Naive thymus-derived CD4-positive, alpha-beta T cell (primary cell): ENCODE data around the gene ABRAXAS1. TPM values are rescaled to one million over a fixed set of nuclear protein-coding genes. Genes with fewer than 3 reads are reported as not detected.

Source experiments
- ATAC-seq: fragments of 150-1000 bp; cut with Tn5 transposase; 2 replicates; pipeline ENCODE4 v1.10.0; 2021; ENCODE audit warnings: mild to moderate bottlenecking, moderate library complexity
- CTCF ChIA-PET: fragments of 350-600 bp; sonication (Branson Sonifier 250); formaldehyde crosslinking; loops from one replicate; lab custom pipeline; 2021; ENCODE audit warnings: antibody characterized with exemption; lab: Charles Lee
- POLR2A ChIA-PET: fragments of 350-600 bp; sonication (Branson Sonifier 250); formaldehyde crosslinking; loops from one replicate; lab custom pipeline; 2021; ENCODE audit warnings: antibody characterized with exemption, inconsistent platforms; lab: Charles Lee
- DNase-seq, 9 donors: peaks; one replicate each; pipeline versions ENCODE4 v3.0.0 to v3.0.0-alpha.2; 2020 to 2022; ENCODE audit warnings: mixed read lengths in 1 of 9
- H3K27ac ChIP-seq: one replicate; pipeline ENCODE4 v1.7.0; 2013; ENCODE audit warnings: mild to moderate bottlenecking, low read depth, low read length, moderate library complexity
- H3K27me3 ChIP-seq, 2 donors: one replicate each; pipeline ENCODE4 v1.7.0; 2013; ENCODE audit warnings: low read length in 2 of 2, mild to moderate bottlenecking in 2 of 2, moderate library complexity in 2 of 2; ENCODE audit not compliant: control insufficient read depth in 2 of 2, insufficient read depth in 2 of 2
- H3K36me3 ChIP-seq, 3 experiments: 1 replicate in 2 of 3; 2 replicates in 1 of 3; pipeline ENCODE4 v1.7.0; 2013; ENCODE audit warnings: low read length in 3 of 3, mild to moderate bottlenecking in 3 of 3, moderate library complexity in 1 of 3; ENCODE audit not compliant: insufficient read depth in 3 of 3, control insufficient read depth in 2 of 3
- H3K4me1 ChIP-seq, 2 donors: one replicate each; pipeline ENCODE4 v1.7.0; 2013; ENCODE audit warnings: low read length in 2 of 2, mild to moderate bottlenecking in 2 of 2, moderate library complexity in 1 of 2; ENCODE audit not compliant: control insufficient read depth in 2 of 2, insufficient read depth in 2 of 2
- H3K4me3 ChIP-seq: 2 replicates; pipeline ENCODE4 v1.7.0; 2013; ENCODE audit warnings: mild to moderate bottlenecking, low read length
- H3K9me3 ChIP-seq, 3 experiments: 1 replicate in 2 of 3; 2 replicates in 1 of 3; pipeline ENCODE4 v1.7.0; 2013; ENCODE audit warnings: low read length in 3 of 3; ENCODE audit not compliant: control insufficient read depth in 2 of 3
- H3K27ac Mint-ChIP-seq, 9 donors: one replicate each; pipeline ENCODE4 v1.8.0; 2020 to 2022; ENCODE audit warnings: mixed read lengths in 9 of 9, mild to moderate bottlenecking in 8 of 9, moderate library complexity in 5 of 9, inconsistent platforms in 2 of 9
- H3K27me3 Mint-ChIP-seq, 5 donors: one replicate each; pipeline ENCODE4 v1.8.0; 2021 to 2022; ENCODE audit warnings: mixed read lengths in 5 of 5, mild to moderate bottlenecking in 1 of 5
- H3K36me3 Mint-ChIP-seq, 5 donors: one replicate each; pipeline ENCODE4 v1.8.0; 2020 to 2022; ENCODE audit warnings: mixed read lengths in 5 of 5, mild to moderate bottlenecking in 3 of 5, inconsistent platforms in 1 of 5
- H3K4me1 Mint-ChIP-seq, 7 donors: one replicate each; pipeline ENCODE4 v1.8.0; 2020 to 2022; ENCODE audit warnings: mixed read lengths in 7 of 7, mild to moderate bottlenecking in 3 of 7, inconsistent platforms in 1 of 7
- H3K4me3 Mint-ChIP-seq, 10 donors: one replicate each; pipeline ENCODE4 v1.8.0; 2020 to 2022; ENCODE audit warnings: mild to moderate bottlenecking in 10 of 10, mixed read lengths in 10 of 10, moderate library complexity in 6 of 10, inconsistent platforms in 2 of 10
- H3K9me3 Mint-ChIP-seq, 11 donors: one replicate each; pipeline ENCODE4 v1.8.0; 2020 to 2022; ENCODE audit warnings: mixed read lengths in 11 of 11, mild to moderate bottlenecking in 4 of 11, inconsistent platforms in 1 of 11, moderate library complexity in 1 of 11
- intact Hi-C, 2 donors: fragments of 100-400 bp; cut with micrococcal nuclease; formaldehyde crosslinking; loops; one replicate each; pipeline ENCODE4 v1.15.1; 2023
- polyA plus RNA-seq, 2 donors: library from polyadenylated mRNA; unstranded; fragments of 300-500 nt; fragmentation: Illumina TruSeq; gene quantifications; one replicate each; pipeline ENCODE4 v1.2.3, GENCODE V29; 2021
- total RNA-seq, 6 experiments: library from RNA in 5 of 6; stranded (reverse) in 5 of 6; gene quantifications; 1 replicate in 5 of 6; 2 replicates in 1 of 6; pipeline ENCODE4 v1.2.3 and lab custom pipeline; 2021 to 2026

Gene ABRAXAS1
- total RNA-seq, result 10 to 100 TPM; 13.9 to 47.6 (median 24.9) TPM
- polyA plus RNA-seq, result 10 to 100 TPM; 15.4 to 19.2 TPM
- 31.9 reads per million, percentile 61 among the genes with 10 or more reads in this experiment for total RNA-seq (lab: John Stamatoyannopoulos, UW)

GRCh38 chr4:83484500-83485461 lies at the start of gene ABRAXAS1:
Gene ABRAXAS1 (minus strand): TSS chr4:83485100. CDS start chr4:83485072, 28 bp downstream.
- ChIA-PET CTCF (interaction anchor here (0.6 to 0.7 kb wide), 3 partner anchors 27 to 1858 kb away, joined by 3 to 4 read pairs (median 3); no protein-coding TSS in a partner anchor), POLR2A (interaction anchor here (0.7 to 3.5 kb wide), 12 partner anchors 10 to 1055 kb away, joined by 3 to 46 read pairs (median 8); partner anchors contain the start of genes COPS4, GPAT3, HELQ and HNRNPDL)
- H3K9me3 ChIP-seq, result no peaks in the 10 kb centered on the region
- peak within 1 kb of the TSS; percentile 93 for H3K4me3 ChIP-seq
- peaks cover 0 to 2% (median 0%) of the 10 kb centered on the region in 11 donors for H3K9me3 Mint-ChIP-seq
- peaks cover 0 to 5% (median 0%) of the 10 kb centered on the region in 5 donors for H3K36me3 Mint-ChIP-seq
- H3K4me1 Mint-ChIP-seq, result peaks cover 15 to 49% (median 36%) of the 10 kb centered on the region in 7 donors
- peak within 1 kb of the TSS; percentile 86 for H3K27ac ChIP-seq
- H3K27ac Mint-ChIP-seq, result peak within 1 kb of the TSS; percentile 93 to 99 (median 98)
- peaks cover 4 to 11% of the 10 kb centered on the region in 2 donors for H3K4me1 ChIP-seq
- peaks cover 0 to 9% (median 0%) of the 10 kb centered on the region in 3 experiments for H3K36me3 ChIP-seq
- peak; percentile 98 for ATAC-seq
- peak; percentile 91 to 97 (median 96) for DNase-seq
- no peaks in the 10 kb centered on the region for H3K27me3 ChIP-seq
- intact Hi-C loops, result loop anchor here (1.0 to 10.0 kb wide), 18 partner anchors 20 to 1992 kb away; partner anchors contain the start of genes CDS1 (in 2 of the 2), COQ2 (in 2 of the 2), HELQ (in 2 of the 2) and COPS4 (in 1 of the 2)
- H3K4me3 Mint-ChIP-seq, result peak within 1 kb of the TSS; percentile 92 to 99 (median 98)
- peaks cover 0 to under 1% (median 0%) of the 10 kb centered on the region in 5 donors for H3K27me3 Mint-ChIP-seq

GRCh38 chr4:83527671-83528070 lies 42.8 kb upstream of the ABRAXAS1 start:
- Histone ChIP-seq H3K4me1 (no peaks in the 10 kb centered on the region), H3K36me3 (no peaks in the 10 kb centered on the region), H3K27ac (no peak overlapping the region), H3K9me3 (no peaks in the 10 kb centered on the region), H3K27me3 (no peaks in the 10 kb centered on the region), H3K4me3 (no peak overlapping the region)
- H3K27ac Mint-ChIP-seq, result no peak overlapping the region
- H3K4me3 Mint-ChIP-seq, result no peak overlapping the region
- DNase-seq, result no peak
- ChIA-PET CTCF (interaction anchor here (1.0 kb wide), 1 partner anchor 15 kb away, joined by 3 read pairs; no protein-coding TSS in a partner anchor), POLR2A (interaction anchor here (0.6 kb wide), 1 partner anchor 1150 kb away, joined by 3 read pairs; no protein-coding TSS in a partner anchor)
- no peaks in the 10 kb centered on the region for H3K36me3 Mint-ChIP-seq
- peaks cover 0 to 6% (median 0%) of the 10 kb centered on the region in 11 donors for H3K9me3 Mint-ChIP-seq
- H3K4me1 Mint-ChIP-seq, result peaks cover 0 to 2% (median 0%) of the 10 kb centered on the region in 7 donors
- peaks cover 10 to 30% (median 21%) of the 10 kb centered on the region in 5 donors for H3K27me3 Mint-ChIP-seq
- no peak for ATAC-seq
- intact Hi-C loops, result loop anchor here in 1 of 2 donors (2.0 kb wide), 1 partner anchor 17 kb away; no protein-coding TSS in a partner anchor

- intact Hi-C loops, result no loop called here
- no peak overlapping the region for H3K4me3 Mint-ChIP-seq
- ChIA-PET POLR2A (no interaction called here), CTCF (no interaction called here)
- no peak overlapping the region for H3K27ac Mint-ChIP-seq
- no peaks in the 10 kb centered on the region for H3K36me3 Mint-ChIP-seq
- H3K27me3 Mint-ChIP-seq, result peaks cover 4 to 22% (median 10%) of the 10 kb centered on the region in 5 donors
- H3K27me3 ChIP-seq, result no peaks in the 10 kb centered on the region
- H3K36me3 ChIP-seq, result no peaks in the 10 kb centered on the region
- ATAC-seq (no peak), DNase-seq (no peak)
- peaks cover 0 to 5% (median 0%) of the 10 kb centered on the region in 11 donors for H3K9me3 Mint-ChIP-seq
- no peak overlapping the region for H3K27ac ChIP-seq
- H3K9me3 ChIP-seq, result no peaks in the 10 kb centered on the region
- no peaks in the 10 kb centered on the region for H3K4me1 ChIP-seq
- H3K4me3 ChIP-seq, result no peak overlapping the region
- peaks cover 0 to 2% (median 0%) of the 10 kb centered on the region in 7 donors for H3K4me1 Mint-ChIP-seq
Observed at GRCh38 chr4:83522239-83522638, 37.3 kb upstream of the ABRAXAS1 start.

- Histone ChIP-seq H3K4me3 (no peak overlapping the region), H3K9me3 (no peaks in the 10 kb centered on the region), H3K36me3 (no peaks in the 10 kb centered on the region), H3K4me1 (no peaks in the 10 kb centered on the region), H3K27ac (no peak overlapping the region), H3K27me3 (no peaks in the 10 kb centered on the region)
- intact Hi-C loops, result no loop called here
- no peak overlapping the region for H3K27ac Mint-ChIP-seq
- no peaks in the 10 kb centered on the region for H3K4me1 Mint-ChIP-seq
- H3K4me3 Mint-ChIP-seq, result no peak overlapping the region
- ATAC-seq (no peak), DNase-seq (no peak)
- POLR2A ChIA-PET, result no interaction called here
- peaks cover 0 to 4% (median 0%) of the 10 kb centered on the region in 11 donors for H3K9me3 Mint-ChIP-seq
- H3K36me3 Mint-ChIP-seq, result no peaks in the 10 kb centered on the region
- CTCF ChIA-PET, result no interaction called here
- H3K27me3 Mint-ChIP-seq, result peaks cover 0 to 9% (median 0%) of the 10 kb centered on the region in 5 donors
Observed at GRCh38 chr4:83516042-83516772, 31.3 kb upstream of the ABRAXAS1 start.

- H3K9me3 Mint-ChIP-seq, result peaks cover 0 to 1% (median 0%) of the 10 kb centered on the region in 11 donors
- no peak overlapping the region for H3K27ac ChIP-seq
- peak overlapping the region in 1 of 9 donors; percentile 20 for H3K27ac Mint-ChIP-seq
- no peaks in the 10 kb centered on the region for H3K27me3 ChIP-seq
- peaks cover 0 to under 1% (median 0%) of the 10 kb centered on the region in 5 donors for H3K36me3 Mint-ChIP-seq
- DNase-seq (no peak), ATAC-seq (no peak)
- no peak overlapping the region for H3K4me3 Mint-ChIP-seq
- H3K9me3 ChIP-seq, result no peaks in the 10 kb centered on the region
- ChIA-PET CTCF (interaction anchor here (0.7 to 0.8 kb wide), 3 partner anchors 24 to 131 kb away, joined by 3 to 4 read pairs (median 3); no protein-coding TSS in a partner anchor), POLR2A (no interaction called here)
- H3K4me1 Mint-ChIP-seq, result peaks cover 0 to 7% (median 2%) of the 10 kb centered on the region in 7 donors
- H3K4me3 ChIP-seq, result no peak overlapping the region
- intact Hi-C loops, result loop anchor here in 1 of 2 donors (2.0 kb wide), 1 partner anchor 18 kb away; no protein-coding TSS in a partner anchor
- H3K27me3 Mint-ChIP-seq, result no peaks in the 10 kb centered on the region
- H3K36me3 ChIP-seq, result no peaks in the 10 kb centered on the region
- H3K4me1 ChIP-seq, result no peaks in the 10 kb centered on the region
Observed at GRCh38 chr4:83510442-83510841, 25.5 kb upstream of the ABRAXAS1 start.
